Aorta (tissue), 5 donors: ENCODE results near the gene ARL13B. TPM values are rescaled to one million over a fixed set of nuclear protein-coding genes. Genes with fewer than 3 reads are reported as not detected.
A peak's percentile ranks its signal among the peaks of the same experiment; 100 is the strongest.
"Not testable (repeated sequence)": the region's sequence is repeated elsewhere in the genome, so short reads cannot be mapped to it uniquely, and the experiment has no call there.

ENCODE experiments used
- ATAC-seq: fragments of 200-7000 bp; cut with Tn5 transposase; one replicate; pipeline ENCODE4 v1.9.1; 2022; ENCODE audit warnings: moderate library complexity; ENCODE audit not compliant: low FRiP score
- DNase-seq, 2 donors: peaks; one replicate each; pipeline ENCODE4 v3.0.0-alpha.2; 2020
- H3K27ac ChIP-seq, 2 donors: one replicate each; pipeline ENCODE4 v1.5.1; 2013; ENCODE audit warnings: low read length in 2 of 2, mild to moderate bottlenecking in 2 of 2, moderate library complexity in 2 of 2, control low read depth in 1 of 2, inconsistent platforms in 1 of 2, low read depth in 1 of 2
- H3K27me3 ChIP-seq, 2 donors: one replicate each; pipeline ENCODE4 v1.6.1; 2013; ENCODE audit warnings: control low read depth in 1 of 2, low read length in 1 of 2, mild to moderate bottlenecking in 1 of 2, moderate library complexity in 1 of 2; ENCODE audit not compliant: insufficient read depth in 2 of 2, control insufficient read depth in 1 of 2
- H3K36me3 ChIP-seq, 2 donors: one replicate each; pipeline ENCODE4 v1.6.1; 2013; ENCODE audit warnings: control low read depth in 1 of 2, low read length in 1 of 2, mild to moderate bottlenecking in 1 of 2; ENCODE audit not compliant: insufficient read depth in 2 of 2, control insufficient read depth in 1 of 2
- H3K4me1 ChIP-seq, 2 donors: one replicate each; pipeline ENCODE4 v1.6.1; 2013; ENCODE audit warnings: low read length in 2 of 2, control low read depth in 1 of 2, mild to moderate bottlenecking in 1 of 2, moderate library complexity in 1 of 2; ENCODE audit not compliant: insufficient read depth in 2 of 2, control insufficient read depth in 1 of 2
- H3K4me3 ChIP-seq, 2 donors: one replicate each; pipeline ENCODE4 v1.5.1; 2013; ENCODE audit warnings: low read length in 2 of 2, control low read depth in 1 of 2, mild to moderate bottlenecking in 1 of 2
- H3K9me3 ChIP-seq: one replicate; pipeline ENCODE4 v1.6.1; 2013; ENCODE audit warnings: mild to moderate bottlenecking, low read length; ENCODE audit not compliant: control insufficient read depth
- WGBS, 2 donors: extraction: QIAGEN DNeasy Blood & Tissue Kit; methylation state at CpG; one replicate each; pipeline ENCODE4 v1.1.7; 2013; 5-methylcytosine and 5-hydroxymethylcytosine counted together
- intact Hi-C, 2 donors: fragments of 100-400 bp; cut with DNase I; formaldehyde crosslinking; loops; one replicate each; pipeline versions ENCODE4 v1.14.2 to v1.15.0; 2022
- polyA plus RNA-seq, 2 donors: library from polyadenylated mRNA; stranded (reverse); fragments of 200-250 nt; gene quantifications; one replicate each; pipeline ENCODE4 v1.2.3, GENCODE V29; 2013
- total RNA-seq, 2 donors: library from RNA; stranded (reverse); fragmentation: NEBNext Ultra II Directional; extraction: Animal tissue kit (Norgen Biotek cat#: 25700); gene quantifications; one replicate each; pipeline ENCODE4 v1.2.1, GENCODE V29; 2021
- donor health status: healthy with polysubstance abuse.
- donor health status: Bipolar disorder and iron deficiency.
- donor health status: DM: no; HTN: no; CAD: no.
- donor health status: DM: no; HTN: no; CAD: no.
- donor health status: DM: yes; HTN: yes; CAD: no.

The ARL13B gene
- total and polyA plus RNA-seq, 4 donors: 5.0 to 19.1 (median 12.1) TPM

DNA sequence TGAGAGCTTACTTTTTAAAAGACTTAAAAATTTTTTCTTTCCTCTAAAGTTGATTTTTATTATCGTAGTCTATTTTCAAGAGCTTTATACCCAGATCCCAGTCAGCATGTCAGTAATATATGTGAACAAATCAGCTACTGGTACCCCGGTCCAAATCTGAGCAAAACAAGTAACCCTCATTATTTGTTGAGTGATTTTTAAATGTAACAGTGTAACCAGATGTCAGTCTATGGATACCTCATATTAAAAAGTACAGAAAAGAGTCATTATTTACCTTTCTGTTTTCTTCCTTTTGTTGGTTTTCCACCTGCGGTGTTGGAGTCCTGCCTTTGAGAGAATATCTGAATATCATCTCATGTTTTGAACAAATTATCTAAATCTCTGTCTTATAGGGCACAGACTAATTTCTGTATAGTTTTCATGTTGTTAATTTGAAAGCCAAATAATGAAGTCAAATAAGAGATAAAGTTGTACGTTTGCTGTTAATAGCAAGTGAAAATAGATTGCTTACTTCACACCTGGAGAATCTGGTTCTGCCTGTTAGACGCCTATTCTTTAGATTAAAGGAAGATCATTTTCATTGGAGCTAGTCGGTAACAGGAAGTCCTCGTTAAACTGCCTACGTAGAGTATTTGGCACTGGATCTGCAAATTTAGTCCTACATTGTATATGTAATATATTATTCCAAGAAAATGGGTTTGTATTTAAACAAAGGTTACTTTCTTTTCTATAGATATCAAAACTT is 48.3 kb downstream of the ARL13B start, which contains the start of gene STX19:
TSS of gene STX19 (minus strand) at position 505 of the 745 bp plus-strand sequence. CDS start 13,328 bp downstream, outside the sequence.
- Histone ChIP-seq H3K4me3 (no peak within 1 kb of the TSS), H3K27ac (no peak within 1 kb of the TSS), H3K27me3 (no peaks in the 10 kb centered on the region), H3K36me3 (no peaks in the 10 kb centered on the region), H3K9me3 (no peaks in the 10 kb centered on the region), H3K4me1 (no peaks in the 10 kb centered on the region)
- intact Hi-C loops: no loop called here
- DNase-seq (no peak), ATAC-seq (no peak)
- 72 to 76% methylated on average over 8 of the region's 8 CpGs for WGBS, 2 donors

DNA sequence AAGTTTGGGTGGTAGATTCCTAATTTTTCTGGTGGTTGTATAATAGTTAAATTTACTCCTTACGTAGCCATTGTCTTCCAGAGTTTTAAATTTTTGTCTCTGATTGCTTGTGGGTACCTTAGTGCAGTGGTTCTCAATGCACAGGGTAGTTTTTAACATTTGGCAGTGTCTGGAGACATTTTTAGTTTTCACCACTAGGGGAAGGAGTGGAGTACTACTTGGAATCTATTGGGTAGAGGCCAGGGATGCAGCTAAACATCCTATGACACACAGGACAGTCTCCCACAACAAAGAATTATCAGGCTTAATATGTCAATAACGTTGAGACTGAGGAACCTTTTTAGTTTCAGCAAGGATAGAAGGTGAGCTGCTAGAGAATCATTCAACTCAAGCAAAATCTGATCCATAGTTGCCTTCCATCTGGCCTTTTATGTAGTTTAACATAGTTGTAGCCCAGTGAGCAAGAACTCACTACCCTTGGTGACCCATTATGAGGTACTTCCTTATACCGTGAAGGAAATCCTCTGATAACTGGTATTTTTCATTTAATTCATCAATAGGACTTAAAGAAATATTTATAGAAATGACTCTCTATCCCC is 57.1 kb downstream of the ARL13B start:
- Histone ChIP-seq H3K27me3 (no peaks in the 10 kb centered on the region), H3K4me1 (no peaks in the 10 kb centered on the region), H3K4me3 (no peak overlapping the region), H3K27ac (no peak overlapping the region), H3K9me3 (no peaks in the 10 kb centered on the region), H3K36me3 (no peaks in the 10 kb centered on the region)
- DNase-seq (no peak), ATAC-seq (no peak)
- intact Hi-C loops: no loop called here
- WGBS, 2 donors: 77 to 80% methylated on average over 3 of the region's 3 CpGs

DNA sequence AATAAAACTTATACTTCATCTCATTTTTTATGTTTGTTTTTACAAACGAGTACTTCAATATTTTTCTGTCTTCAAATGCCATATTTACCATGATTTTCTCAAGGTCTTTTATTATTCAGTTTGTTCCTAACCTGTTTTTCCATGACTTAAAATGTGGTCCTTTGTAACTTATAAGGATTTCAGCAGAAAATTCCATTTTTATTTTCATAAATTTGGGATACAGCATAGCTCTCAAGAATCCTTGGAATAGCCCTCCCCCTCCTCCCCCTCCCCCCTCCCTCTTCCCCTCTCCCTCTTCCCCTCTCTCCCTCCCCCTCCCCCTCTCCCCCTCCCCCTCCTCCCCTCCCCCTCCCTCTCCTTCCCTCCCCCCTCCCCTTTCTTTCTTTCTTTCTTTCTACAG is 63.3 kb downstream of the ARL13B start:
- DNase-seq (no peak), ATAC-seq (no peak)
- Histone ChIP-seq H3K36me3 (no peaks in the 10 kb centered on the region), H3K4me1 (no peaks in the 10 kb centered on the region), H3K27ac (no peak overlapping the region), H3K27me3 (no peaks in the 10 kb centered on the region), H3K4me3 (no peak overlapping the region), H3K9me3 (no peaks in the 10 kb centered on the region)
- WGBS, 2 donors: 86% methylated on average over 1 of the region's 1 CpG
- intact Hi-C loops: no loop called here

DNA sequence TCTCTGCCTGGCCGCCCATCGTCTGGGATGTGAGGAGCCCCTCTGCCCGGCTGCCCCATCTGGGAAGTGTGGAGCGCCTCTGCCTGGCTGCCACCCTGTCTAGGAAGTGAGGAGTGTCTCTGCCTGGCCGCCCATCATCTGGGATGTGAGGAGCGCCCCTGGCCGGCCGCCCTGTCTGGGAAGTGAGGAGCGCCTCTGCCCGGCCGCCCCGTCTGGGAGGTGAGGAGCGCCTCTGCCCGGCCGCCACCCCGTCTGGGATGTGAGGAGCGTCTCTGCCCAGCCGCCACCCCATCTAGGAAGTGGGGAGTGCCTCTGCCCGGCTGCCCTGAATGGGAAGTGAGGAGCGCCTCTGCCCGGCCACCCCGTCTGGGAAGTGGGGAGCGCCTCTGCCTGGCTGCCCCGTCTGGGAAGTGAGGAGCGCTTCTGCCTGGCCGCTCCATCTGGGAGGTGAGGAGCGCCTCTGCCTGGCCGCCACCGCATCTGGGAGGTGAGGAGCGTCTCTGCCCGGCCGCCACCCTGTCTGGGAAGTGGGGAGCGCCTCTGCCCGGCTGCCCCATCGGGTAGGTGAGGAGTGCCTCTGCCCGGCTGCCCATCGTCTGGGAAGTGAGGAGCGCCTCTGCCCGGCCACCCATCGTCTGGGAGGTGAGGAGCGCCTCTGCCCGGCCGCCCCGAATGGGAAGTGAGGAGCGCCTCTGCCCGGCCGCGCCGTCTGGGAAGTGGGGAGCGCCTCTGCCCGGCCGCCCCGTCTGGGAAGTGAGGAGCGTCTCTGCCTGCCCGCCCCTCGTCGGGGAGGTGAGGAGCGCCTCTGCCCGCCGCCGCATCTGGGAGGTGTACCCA is 64.4 kb downstream of the ARL13B start:
- intact Hi-C loops, H3K36me3 ChIP-seq, H3K9me3 ChIP-seq, ATAC-seq, H3K4me3 ChIP-seq, H3K27ac ChIP-seq, H3K4me1 ChIP-seq, H3K27me3 ChIP-seq: not testable (repeated sequence)
- WGBS, 2 donors: 98% methylated on average over 59 to 61 of the region's 61 CpGs
- peak in 1 of 2 donors; percentile 39 for DNase-seq

DNA sequence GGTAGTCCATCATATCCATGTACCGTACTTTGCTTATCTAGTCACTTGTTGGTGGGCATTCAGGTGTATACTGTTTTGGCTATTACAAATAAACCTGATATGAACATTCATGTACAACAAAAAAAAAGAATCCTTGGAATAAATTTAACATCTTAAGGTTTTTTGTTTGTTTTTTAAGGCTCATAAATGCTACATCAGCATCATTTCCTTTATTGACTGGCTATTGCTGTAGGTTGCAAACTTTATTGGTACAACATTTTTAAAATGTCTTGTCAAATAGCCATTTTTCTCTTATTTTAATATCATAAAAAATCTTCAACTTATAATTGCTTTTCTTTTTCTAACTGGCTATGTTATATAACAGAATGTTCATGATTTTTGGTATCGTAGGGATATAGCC is 66.6 kb downstream of the ARL13B start:
- 96 to 100% methylated on average over 2 of the region's 2 CpGs for WGBS, 2 donors
- H3K27ac ChIP-seq: no peak overlapping the region
- H3K9me3 ChIP-seq: no peaks in the 10 kb centered on the region
- intact Hi-C loops: no loop called here
- no peak overlapping the region for H3K4me3 ChIP-seq
- DNase-seq (no peak), ATAC-seq (no peak)
- H3K36me3 ChIP-seq: no peaks in the 10 kb centered on the region
- no peaks in the 10 kb centered on the region for H3K4me1 ChIP-seq
- no peaks in the 10 kb centered on the region for H3K27me3 ChIP-seq

DNA sequence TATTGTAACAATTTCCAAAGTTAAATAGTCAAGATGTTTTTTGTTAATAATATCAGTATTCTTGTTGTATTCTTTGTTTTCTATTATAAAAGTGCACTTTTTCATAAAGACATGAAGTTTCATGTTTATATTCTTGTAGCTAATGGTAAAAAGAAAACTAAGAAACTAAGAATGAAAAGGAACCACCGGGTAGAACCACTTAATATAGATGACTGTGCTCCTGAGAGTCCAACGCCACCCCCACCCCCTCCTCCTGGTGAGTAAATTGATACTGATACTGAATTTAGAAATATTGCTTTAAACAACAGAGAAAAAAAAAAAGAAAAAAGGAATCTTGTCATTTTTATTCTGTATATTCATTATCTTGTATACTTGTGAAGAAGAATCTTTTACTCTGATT is 69.3 kb downstream of the ARL13B start:
- intact Hi-C loops: no loop called here
- Histone ChIP-seq H3K4me3 (no peak overlapping the region), H3K9me3 (no peaks in the 10 kb centered on the region), H3K36me3 (no peaks in the 10 kb centered on the region), H3K27ac (no peak overlapping the region), H3K4me1 (no peaks in the 10 kb centered on the region), H3K27me3 (no peaks in the 10 kb centered on the region)
- ATAC-seq: no peak
- no peak for DNase-seq
- WGBS, 2 donors: 85 to 91% methylated on average over 2 of the region's 2 CpGs

DNA sequence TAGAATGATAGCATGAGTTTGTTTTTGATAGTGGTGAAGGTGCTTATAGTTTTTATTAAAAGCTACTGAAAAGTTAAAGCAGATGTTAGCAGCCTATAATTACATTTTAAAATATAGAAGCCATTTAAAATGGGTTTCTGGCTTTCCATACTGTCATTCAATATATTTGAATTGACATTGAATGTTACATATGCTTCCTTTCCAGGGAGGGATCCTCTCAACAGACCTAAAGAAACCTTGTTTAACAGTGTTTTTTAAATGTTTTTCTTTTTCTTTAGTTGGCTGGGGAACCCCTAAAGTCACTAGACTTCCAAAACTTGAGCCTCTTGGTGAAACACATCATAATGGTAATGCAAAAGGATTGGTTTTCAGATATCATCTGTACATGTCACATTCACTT is 70.6 kb downstream of the ARL13B start:
- Histone ChIP-seq H3K9me3 (no peaks in the 10 kb centered on the region), H3K4me1 (no peaks in the 10 kb centered on the region), H3K27ac (no peak overlapping the region), H3K36me3 (no peaks in the 10 kb centered on the region), H3K27me3 (no peaks in the 10 kb centered on the region), H3K4me3 (no peak overlapping the region)
- intact Hi-C loops: no loop called here
- DNase-seq: no peak
- ATAC-seq: no peak

DNA sequence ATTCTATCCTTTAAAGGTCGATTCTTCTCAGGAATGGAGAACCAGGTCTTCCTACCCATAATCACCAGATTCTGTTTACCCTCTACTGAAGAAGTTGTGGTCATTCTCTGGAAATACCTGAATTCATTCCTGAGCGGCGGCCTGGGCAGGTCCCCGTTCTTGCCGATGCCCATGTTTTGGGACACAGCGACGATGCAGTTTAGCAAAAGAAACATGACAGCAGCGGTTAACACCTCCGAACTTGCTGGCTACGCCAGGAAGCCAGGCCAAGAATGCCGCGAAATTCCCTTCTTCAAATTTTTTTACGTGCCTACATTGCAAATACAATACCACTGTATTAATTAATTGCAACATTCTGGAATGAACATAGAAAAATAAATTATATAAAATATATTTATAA is 81.3 kb downstream of the ARL13B start:
- H3K9me3 ChIP-seq: no peaks in the 10 kb centered on the region
- intact Hi-C loops: loop anchor here in 1 of 2 donors (5.0 to 10.0 kb wide), 2 partner anchors 79 to 146 kb away; partner anchors contain the start of gene ARL13B
- H3K27me3 ChIP-seq: no peaks in the 10 kb centered on the region
- no peak overlapping the region for H3K4me3 ChIP-seq
- 97% methylated on average over 13 of the region's 13 CpGs for WGBS, 2 donors
- peaks cover 0 to 3% of the 10 kb centered on the region in 2 donors for H3K4me1 ChIP-seq
- H3K27ac ChIP-seq: no peak overlapping the region
- DNase-seq (no peak), ATAC-seq (no peak)
- H3K36me3 ChIP-seq: no peaks in the 10 kb centered on the region
